ENCODE data around the gene ODAD2. TPM values are rescaled to one million over a fixed set of nuclear protein-coding genes. Genes with fewer than 3 reads are reported as not detected.
A peak's percentile ranks its signal among the peaks of the same experiment; 100 is the strongest.

ODAD2 gene, protein sequence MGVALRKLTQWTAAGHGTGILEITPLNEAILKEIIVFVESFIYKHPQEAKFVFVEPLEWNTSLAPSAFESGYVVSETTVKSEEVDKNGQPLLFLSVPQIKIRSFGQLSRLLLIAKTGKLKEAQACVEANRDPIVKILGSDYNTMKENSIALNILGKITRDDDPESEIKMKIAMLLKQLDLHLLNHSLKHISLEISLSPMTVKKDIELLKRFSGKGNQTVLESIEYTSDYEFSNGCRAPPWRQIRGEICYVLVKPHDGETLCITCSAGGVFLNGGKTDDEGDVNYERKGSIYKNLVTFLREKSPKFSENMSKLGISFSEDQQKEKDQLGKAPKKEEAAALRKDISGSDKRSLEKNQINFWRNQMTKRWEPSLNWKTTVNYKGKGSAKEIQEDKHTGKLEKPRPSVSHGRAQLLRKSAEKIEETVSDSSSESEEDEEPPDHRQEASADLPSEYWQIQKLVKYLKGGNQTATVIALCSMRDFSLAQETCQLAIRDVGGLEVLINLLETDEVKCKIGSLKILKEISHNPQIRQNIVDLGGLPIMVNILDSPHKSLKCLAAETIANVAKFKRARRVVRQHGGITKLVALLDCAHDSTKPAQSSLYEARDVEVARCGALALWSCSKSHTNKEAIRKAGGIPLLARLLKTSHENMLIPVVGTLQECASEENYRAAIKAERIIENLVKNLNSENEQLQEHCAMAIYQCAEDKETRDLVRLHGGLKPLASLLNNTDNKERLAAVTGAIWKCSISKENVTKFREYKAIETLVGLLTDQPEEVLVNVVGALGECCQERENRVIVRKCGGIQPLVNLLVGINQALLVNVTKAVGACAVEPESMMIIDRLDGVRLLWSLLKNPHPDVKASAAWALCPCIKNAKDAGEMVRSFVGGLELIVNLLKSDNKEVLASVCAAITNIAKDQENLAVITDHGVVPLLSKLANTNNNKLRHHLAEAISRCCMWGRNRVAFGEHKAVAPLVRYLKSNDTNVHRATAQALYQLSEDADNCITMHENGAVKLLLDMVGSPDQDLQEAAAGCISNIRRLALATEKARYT
- under 1 TPM; 0.22 to 0.55 TPM for total RNA-seq

- intact Hi-C loops (cut with micrococcal nuclease), result loop anchor here (2.0 to 10.0 kb wide), 4 partner anchors 180 to 386 kb away; partner anchors contain the start of gene MKX
- peak; percentile 31 for DNase-seq
- Mint-ChIP-seq H3K9me3 (no peaks in the 10 kb centered on the region), H3K4me1 (ENCODE audit: low read depth) (peaks cover 10% of the 10 kb centered on the region), H3K4me3 (peak within 1 kb of the TSS; percentile 82), H3K36me3 (ENCODE audit: low read depth) (no peaks in the 10 kb centered on the region), H3K27me3 (ENCODE audit: low read depth) (peaks cover 33% of the 10 kb centered on the region), H3K27ac (no peak within 1 kb of the TSS)
- CTCF ChIA-PET, result no interaction called here
Observed at GRCh38 chr10:27998954-27999275, at the start of gene ODAD2. Gene ODAD2, minus strand, starts transcription at chr10:27999079. Its CDS starts 3,937 bp downstream, at chr10:27995142.

- intact Hi-C loops (cut with micrococcal nuclease), result no loop called here
- CTCF ChIA-PET, result no interaction called here
- Mint-ChIP-seq H3K4me3 (no peak overlapping the region), H3K27ac (no peak overlapping the region), H3K4me1 (ENCODE audit: low read depth) (no peaks in the 10 kb centered on the region), H3K36me3 (ENCODE audit: low read depth) (peaks cover 9% of the 10 kb centered on the region), H3K9me3 (peaks cover 3% of the 10 kb centered on the region), H3K27me3 (ENCODE audit: low read depth) (no peaks in the 10 kb centered on the region)
- no peak for DNase-seq
Observed at GRCh38 chr10:28047061-28047460, 48.2 kb upstream of the ODAD2 start.

- no peak overlapping the region for H3K4me3 Mint-ChIP-seq
- CTCF ChIA-PET, result no interaction called here
- peaks cover 3% of the 10 kb centered on the region for H3K9me3 Mint-ChIP-seq
- H3K27ac Mint-ChIP-seq, result no peak overlapping the region
- no peak for DNase-seq
- no peaks in the 10 kb centered on the region for H3K4me1 Mint-ChIP-seq (ENCODE audit: low read depth)
- H3K27me3 Mint-ChIP-seq (ENCODE audit: low read depth), result no peaks in the 10 kb centered on the region
- intact Hi-C loops (cut with micrococcal nuclease), result no loop called here
- H3K36me3 Mint-ChIP-seq (ENCODE audit: low read depth), result peaks cover 7% of the 10 kb centered on the region
Observed at GRCh38 chr10:28046579-28046978, 47.7 kb upstream of the ODAD2 start.

DNA sequence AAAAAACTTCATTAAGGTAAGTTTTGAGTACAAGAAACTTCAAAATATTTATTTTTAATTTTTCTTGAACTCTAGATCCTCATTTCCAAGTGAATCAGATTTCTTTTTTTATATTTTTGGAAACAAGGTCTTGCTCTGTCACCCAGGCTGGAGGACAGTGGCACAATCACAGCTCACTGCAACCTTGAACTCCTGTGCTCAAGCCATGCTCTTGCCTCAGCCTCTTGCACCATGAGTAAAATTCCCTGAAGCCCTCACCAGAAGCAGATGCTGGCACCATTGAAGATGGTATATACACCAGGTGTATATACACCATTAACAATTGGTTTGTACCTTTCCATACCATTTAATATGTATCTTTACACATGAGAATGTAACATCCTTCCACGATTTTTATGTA is 45.1 kb upstream of the ODAD2 start:
- CTCF ChIA-PET, result no interaction called here
- intact Hi-C loops (cut with micrococcal nuclease), result no loop called here
- Mint-ChIP-seq H3K27ac (no peak overlapping the region), H3K9me3 (peaks cover 3% of the 10 kb centered on the region), H3K36me3 (ENCODE audit: low read depth) (no peaks in the 10 kb centered on the region), H3K4me3 (no peak overlapping the region), H3K27me3 (ENCODE audit: low read depth) (no peaks in the 10 kb centered on the region), H3K4me1 (ENCODE audit: low read depth) (no peaks in the 10 kb centered on the region)
- DNase-seq, result no peak

DNA sequence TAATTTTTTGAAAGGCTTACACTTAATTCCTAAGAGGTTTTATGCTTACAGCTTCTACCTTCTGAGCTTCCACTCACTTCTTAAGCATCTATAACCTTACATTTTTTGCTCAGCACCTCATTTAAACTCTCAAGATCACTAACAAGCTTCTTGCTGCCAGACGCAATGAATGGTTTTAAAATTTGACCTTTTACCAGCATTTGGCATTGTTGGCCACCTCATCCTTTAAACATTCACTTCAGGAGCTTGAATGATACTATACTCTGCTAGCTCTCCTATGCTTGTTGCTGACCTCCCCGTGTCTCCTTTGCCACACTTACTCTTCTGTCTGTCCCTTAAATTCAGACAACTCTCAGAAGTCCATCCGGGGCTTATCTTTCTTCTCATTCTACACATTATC is 37.7 kb upstream of the ODAD2 start:
- CTCF ChIA-PET, result no interaction called here
- H3K9me3 Mint-ChIP-seq, result peaks cover 4% of the 10 kb centered on the region
- intact Hi-C loops (cut with micrococcal nuclease), result no loop called here

GRCh38 chr10:28020993-28021982 is 22.4 kb upstream of the ODAD2 start:
- intact Hi-C loops (cut with micrococcal nuclease), result no loop called here
- H3K27me3 Mint-ChIP-seq (ENCODE audit: low read depth), result peaks cover 17% of the 10 kb centered on the region
- H3K36me3 Mint-ChIP-seq (ENCODE audit: low read depth), result no peaks in the 10 kb centered on the region
- H3K4me1 Mint-ChIP-seq (ENCODE audit: low read depth), result no peaks in the 10 kb centered on the region
- H3K9me3 Mint-ChIP-seq, result no peaks in the 10 kb centered on the region
- H3K4me3 Mint-ChIP-seq, result no peak overlapping the region
- H3K27ac Mint-ChIP-seq, result no peak overlapping the region
- no peak for DNase-seq
- CTCF ChIA-PET, result no interaction called here

More for the DNA sequence above, 37.7 kb upstream of the ODAD2 start:
- Mint-ChIP-seq H3K27me3 (ENCODE audit: low read depth) (peaks cover 9% of the 10 kb centered on the region), H3K4me1 (ENCODE audit: low read depth) (no peaks in the 10 kb centered on the region), H3K36me3 (ENCODE audit: low read depth) (no peaks in the 10 kb centered on the region), H3K27ac (no peak overlapping the region), H3K4me3 (no peak overlapping the region)
- DNase-seq, result no peak

- CTCF ChIA-PET, result no interaction called here
- Mint-ChIP-seq H3K36me3 (ENCODE audit: low read depth) (no peaks in the 10 kb centered on the region), H3K27ac (no peak overlapping the region), H3K9me3 (no peaks in the 10 kb centered on the region), H3K4me3 (no peak overlapping the region), H3K27me3 (ENCODE audit: low read depth) (peaks cover 17% of the 10 kb centered on the region), H3K4me1 (ENCODE audit: low read depth) (no peaks in the 10 kb centered on the region)
- intact Hi-C loops (cut with micrococcal nuclease), result no loop called here
- no peak for DNase-seq
Observed at GRCh38 chr10:28020080-28020860, 21.4 kb upstream of the ODAD2 start.

GRCh38 chr10:28014651-28015050 is 15.8 kb upstream of the ODAD2 start:
- intact Hi-C loops (cut with micrococcal nuclease), result no loop called here

GRCh38 chr10:28012990-28013515 is 14.2 kb upstream of the ODAD2 start:
- CTCF ChIA-PET, result interaction anchor here (0.6 kb wide), 1 partner anchor 415 kb away, joined by 3 read pairs; no protein-coding TSS in a partner anchor
- Mint-ChIP-seq H3K4me1 (ENCODE audit: low read depth) (peaks cover 4% of the 10 kb centered on the region), H3K27me3 (ENCODE audit: low read depth) (peaks cover 21% of the 10 kb centered on the region), H3K9me3 (no peaks in the 10 kb centered on the region), H3K36me3 (ENCODE audit: low read depth) (no peaks in the 10 kb centered on the region), H3K27ac (no peak overlapping the region), H3K4me3 (no peak overlapping the region)
- intact Hi-C loops (cut with micrococcal nuclease), result no loop called here
- no peak for DNase-seq

More at GRCh38 chr10:28014651-28015050, 15.8 kb upstream of the ODAD2 start:
- Mint-ChIP-seq H3K4me1 (ENCODE audit: low read depth) (peaks cover 4% of the 10 kb centered on the region), H3K36me3 (ENCODE audit: low read depth) (no peaks in the 10 kb centered on the region), H3K4me3 (no peak overlapping the region), H3K27me3 (ENCODE audit: low read depth) (peaks cover 17% of the 10 kb centered on the region), H3K27ac (no peak overlapping the region), H3K9me3 (no peaks in the 10 kb centered on the region)
- DNase-seq, result no peak
- CTCF ChIA-PET, result no interaction called here

DNA sequence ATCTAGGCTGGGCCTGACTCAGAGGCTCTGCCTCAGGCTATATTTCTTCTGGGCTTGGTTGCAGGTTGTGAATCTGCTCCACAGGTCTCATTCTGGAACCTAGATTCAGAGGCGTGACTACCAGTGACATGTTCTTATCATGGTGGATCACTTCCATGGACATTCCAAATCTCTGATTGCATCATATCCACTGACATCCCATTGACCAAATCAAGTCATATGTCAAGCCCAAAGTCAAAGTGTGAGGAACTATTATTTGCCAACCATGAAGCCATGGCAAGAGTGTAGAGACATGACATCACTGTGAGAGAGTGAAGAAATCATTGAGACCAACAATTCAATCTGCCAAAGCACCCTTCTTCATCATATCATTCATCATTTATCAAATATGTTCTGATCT is 11.9 kb upstream of the ODAD2 start:
- H3K9me3 Mint-ChIP-seq, result no peaks in the 10 kb centered on the region
- no peaks in the 10 kb centered on the region for H3K36me3 Mint-ChIP-seq (ENCODE audit: low read depth)
- no peak overlapping the region for H3K27ac Mint-ChIP-seq
- H3K4me1 Mint-ChIP-seq (ENCODE audit: low read depth), result peaks cover 4% of the 10 kb centered on the region
- CTCF ChIA-PET, result no interaction called here
- peaks cover 24% of the 10 kb centered on the region for H3K27me3 Mint-ChIP-seq (ENCODE audit: low read depth)
- H3K4me3 Mint-ChIP-seq, result no peak overlapping the region
- intact Hi-C loops (cut with micrococcal nuclease), result no loop called here
- DNase-seq, result no peak

DNA sequence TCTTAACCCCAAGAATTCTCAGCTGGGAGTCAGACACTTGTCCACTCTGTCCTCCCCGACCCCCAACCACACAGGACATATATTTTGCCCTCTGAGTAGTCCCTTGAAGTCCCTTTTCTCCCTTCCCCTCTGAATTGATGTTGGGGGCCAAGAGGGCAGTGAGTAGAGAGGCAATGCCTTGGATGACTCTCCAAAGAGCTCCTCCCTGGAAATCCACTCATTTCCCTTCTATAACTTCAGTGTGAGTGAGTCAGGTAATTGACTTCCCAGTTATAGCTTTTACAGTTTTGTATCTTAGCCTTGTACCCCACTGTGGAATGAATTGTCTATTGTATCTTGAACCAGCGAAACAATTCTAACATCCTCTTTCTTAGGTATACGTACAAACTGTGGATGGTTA is 9.2 kb upstream of the ODAD2 start:
- Mint-ChIP-seq H3K9me3 (no peaks in the 10 kb centered on the region), H3K4me3 (no peak overlapping the region), H3K4me1 (ENCODE audit: low read depth) (no peaks in the 10 kb centered on the region), H3K36me3 (ENCODE audit: low read depth) (no peaks in the 10 kb centered on the region), H3K27me3 (ENCODE audit: low read depth) (peaks cover 29% of the 10 kb centered on the region), H3K27ac (no peak overlapping the region)
- no peak for DNase-seq
- intact Hi-C loops (cut with micrococcal nuclease), result no loop called here
- CTCF ChIA-PET, result interaction anchor here (0.6 kb wide), 1 partner anchor 28 kb away, joined by 3 read pairs; no protein-coding TSS in a partner anchor

Data from activated naive CD4-positive, alpha-beta T cell treated with anti-CD3 and anti-CD28 coated beads for 36 hours (primary cell).